HG03460 (cell line): ENCODE results near the gene PISD.

Source experiments
- ATAC-seq: cut with Tn5 transposase; IDR thresholded peaks from one replicate; pipeline ENCODE4 v1.9.1; 2021; ENCODE audit not compliant: unreplicated experiment

Gene PISD

DNA sequence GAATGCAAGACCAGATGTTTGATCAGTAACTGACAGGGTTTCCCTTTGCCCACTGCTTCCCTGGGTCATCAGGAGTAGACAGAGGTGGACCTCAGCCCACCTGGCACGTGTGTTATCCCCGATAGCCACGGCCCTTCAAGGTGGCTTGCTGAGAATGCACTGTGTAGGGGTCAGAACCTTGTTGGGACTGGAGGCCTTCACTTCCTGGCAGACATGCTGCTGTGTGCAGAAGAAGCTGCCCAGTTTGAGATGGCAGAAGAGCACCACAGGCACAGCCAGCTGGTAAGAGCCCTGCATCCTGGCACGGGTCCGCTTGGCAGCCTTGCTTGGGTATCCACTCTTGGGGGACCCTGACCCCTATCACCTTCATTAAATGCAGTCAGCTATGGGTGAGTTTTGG is 83.8 kb downstream of the PISD start:
- ATAC-seq = no peak

DNA sequence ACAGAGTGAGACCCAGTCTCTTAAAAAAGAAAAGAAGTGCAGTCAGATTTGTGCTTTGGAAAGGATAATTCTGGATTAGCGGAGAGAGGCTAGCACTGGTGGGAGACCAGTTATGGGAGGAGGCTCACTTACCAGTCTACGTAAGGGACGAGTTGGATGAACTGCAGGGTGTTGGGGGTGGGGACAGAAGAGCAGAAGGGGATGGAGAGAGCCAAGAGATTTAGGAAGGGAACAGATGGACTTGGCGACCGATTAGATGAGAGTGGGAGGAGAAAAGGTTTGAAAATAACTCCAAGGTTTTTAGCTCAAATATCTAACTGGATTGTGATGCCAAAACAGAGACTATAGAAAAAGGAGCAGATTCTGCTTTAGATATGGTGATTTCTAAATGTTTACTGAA is 84.3 kb downstream of the PISD start:
- ATAC-seq = no peak

DNA sequence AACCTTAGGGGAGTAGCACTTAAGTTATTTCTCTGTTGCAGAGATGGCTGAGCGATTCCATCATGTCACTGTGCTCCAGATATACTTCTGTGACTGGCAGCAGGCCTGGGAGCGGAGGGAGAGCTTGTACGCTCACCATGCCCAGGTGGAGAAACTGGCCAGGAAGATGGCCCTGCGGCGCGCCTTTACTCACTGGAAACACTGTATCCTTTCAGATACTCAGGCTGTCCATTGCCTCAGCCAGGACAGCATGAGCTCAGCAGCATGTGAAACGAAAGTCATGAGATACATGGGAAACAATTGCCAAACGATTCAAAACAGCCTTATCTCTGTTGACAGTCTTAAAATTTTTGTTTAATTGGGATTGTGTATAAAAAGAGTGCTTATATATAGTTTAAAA is 86.8 kb downstream of the PISD start:
- no peak for ATAC-seq

GRCh38 chr22:31574055-31574670 is 87.9 kb downstream of the PISD start:
- no peak for ATAC-seq

DNA sequence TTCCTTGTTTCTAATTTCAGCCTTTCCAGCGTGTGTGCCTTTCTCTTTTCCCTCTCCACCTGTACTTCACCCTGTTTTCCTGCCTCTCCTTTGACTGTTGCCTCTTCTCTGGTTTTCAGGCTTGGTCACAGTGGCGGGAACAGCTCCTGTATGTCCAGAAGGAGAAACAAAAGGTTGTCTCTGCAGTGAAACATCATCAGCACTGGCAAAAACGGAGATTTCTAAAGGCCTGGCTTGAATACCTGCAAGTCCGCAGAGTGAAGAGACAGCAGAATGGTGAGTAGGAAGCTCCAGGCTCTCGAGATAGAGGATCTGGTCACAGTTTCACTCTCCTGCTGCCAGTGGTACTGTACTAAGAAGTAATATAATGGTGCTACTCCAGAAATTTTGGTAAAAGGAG is 89.1 kb downstream of the PISD start:
- ATAC-seq = no peak

DNA sequence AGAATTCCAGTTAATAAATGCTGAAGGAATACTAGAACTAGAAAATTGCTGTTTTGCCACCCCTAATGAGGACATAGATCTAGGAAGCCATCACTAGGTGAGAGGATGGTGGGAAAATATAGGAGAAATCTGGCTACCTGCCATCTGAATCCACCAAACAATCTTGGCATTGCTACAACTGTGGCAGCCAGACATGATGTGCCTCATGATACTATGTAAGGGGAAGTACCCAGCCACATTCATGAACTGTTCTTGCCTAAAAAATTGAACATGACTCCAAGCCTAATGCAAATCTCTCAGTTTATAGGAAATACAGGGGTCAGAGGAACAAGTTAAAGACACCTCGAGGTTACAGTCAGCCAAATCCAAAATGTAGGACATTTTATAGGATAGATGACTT is 92.9 kb downstream of the PISD start:
- no peak for ATAC-seq
